SK-MEL-5 (cell line): Measurements from ENCODE around the gene MEF2A. TPM values are rescaled to one million over a fixed set of nuclear protein-coding genes. Genes with fewer than 3 reads are reported as not detected.

Experiments
- DNase-seq: peaks from one replicate; pipeline ENCODE4 v3.0.0-alpha.2; 2016; ENCODE audit warnings: low read depth, low spot score
- in situ Hi-C: cut with HindIII; loops from 2 replicates; pipeline ENCODE4 v1.10.0; 2016; ENCODE audit warnings: low sequenced_read_pairs, high pct_unique_total_duplicates, low pct_unique_long_range_greater_than_20kb
- small RNA-seq, 2 experiments: library from RNA; depleted of rRNA; stranded (forward); fragments of <200 nt; gene quantifications; one replicate each; pipeline ENCODE3, GENCODE V24; 2014
- total RNA-seq: library from RNA; depleted of rRNA; stranded (reverse); fragments of >200 nt; shearing (Covaris generic); gene quantifications from 2 replicates; pipeline ENCODE4 v1.2.3, GENCODE V29; 2014; rRNA removed

MEF2A gene
- total RNA-seq, 1 experiment from 2014 or later, result 29.9 TPM

- no peak for DNase-seq
- in situ Hi-C loops, result no loop called here
Observed at GRCh38 chr15:99752556-99752955, 186.8 kb downstream of the MEF2A start.

GRCh38 chr15:99753066-99753465 is 187.3 kb downstream of the MEF2A start:
- DNase-seq, result no peak
- in situ Hi-C loops, result no loop called here

- in situ Hi-C loops, result no loop called here
- peak; percentile 83 for DNase-seq
Observed at GRCh38 chr15:99755692-99756409, 190.1 kb downstream of the MEF2A start.

GRCh38 chr15:99762288-99762687 is 196.5 kb downstream of the MEF2A start:
- in situ Hi-C loops, result no loop called here
- no peak for DNase-seq

- in situ Hi-C loops, result no loop called here
- no peak for DNase-seq
Observed at GRCh38 chr15:99763827-99764226, 198.0 kb downstream of the MEF2A start.

GRCh38 chr15:99764522-99764921 is 198.7 kb downstream of the MEF2A start:
- in situ Hi-C loops, result no loop called here
- DNase-seq, result no peak

Small RNAs within 50 kb of the gene (small RNA-seq; reads per million reads assigned to genes)
- gene RF00019, result 0 reads per million in 2 experiments

Other genes with a start within 250 kb of the MEF2A start
- 5.7 and 7.6 TPM in 2 replicates for gene LYSMD4, start 167.5 kb downstream of the MEF2A start, total RNA-seq